Medulla oblongata (tissue), 1 donor: ENCODE data around the gene SLC9B1.
"Not testable (repeated sequence)": the region's sequence is repeated elsewhere in the genome, so short reads cannot be mapped to it uniquely, and the experiment has no call there.

ENCODE experiments used
- DNase-seq: peaks from one replicate; pipeline ENCODE4 v3.0.0-alpha.2; 2015; ENCODE audit errors: extremely low spot score

Gene SLC9B1

GRCh38 chr4:103011378-103012025 is 8.0 kb downstream of the SLC9B1 start:
- DNase-seq, result no peak

DNA sequence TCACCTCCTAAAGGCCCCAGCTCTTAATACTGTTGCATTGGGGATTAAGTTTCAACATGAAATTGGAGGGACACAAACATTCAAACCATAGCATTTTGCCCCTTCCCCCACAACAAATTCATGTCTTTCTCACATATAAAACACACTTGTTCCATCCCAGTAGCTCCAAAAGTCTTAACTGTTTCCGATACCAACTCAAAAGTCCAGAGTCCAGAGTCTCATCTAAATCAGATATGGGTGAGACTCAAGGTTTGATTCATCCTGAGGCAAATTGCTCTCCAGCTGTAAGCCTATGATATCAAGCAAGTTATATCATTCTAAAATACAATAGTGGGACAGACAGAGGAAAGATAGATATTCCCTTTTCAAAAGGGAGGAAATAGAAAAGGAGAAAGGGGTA is 8.7 kb downstream of the SLC9B1 start:
- DNase-seq, result no peak

- peak; percentile 90 for DNase-seq
These were observed 10.4 kb downstream of the SLC9B1 start for GRCh38 chr4:103008875-103009729.

DNA sequence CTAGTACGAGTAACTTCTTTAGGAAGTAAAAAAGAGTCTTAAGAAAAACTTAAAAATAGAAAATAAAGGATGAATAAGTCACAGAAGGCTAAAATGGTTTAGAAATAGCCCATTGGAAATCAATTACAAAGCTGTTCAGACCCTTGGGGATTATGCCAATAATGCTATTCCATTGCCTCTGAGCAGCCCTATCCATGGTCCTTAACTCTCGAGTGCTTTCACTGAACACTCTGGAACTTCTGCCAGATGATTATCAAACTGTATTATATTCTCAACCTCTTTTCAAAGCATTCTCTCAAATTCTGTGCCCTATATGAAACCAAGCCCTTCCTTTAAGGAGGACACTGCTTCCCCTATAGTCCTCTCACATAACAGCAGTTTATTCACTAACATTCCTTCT is 17.0 kb downstream of the SLC9B1 start:
- no peak for DNase-seq

DNA sequence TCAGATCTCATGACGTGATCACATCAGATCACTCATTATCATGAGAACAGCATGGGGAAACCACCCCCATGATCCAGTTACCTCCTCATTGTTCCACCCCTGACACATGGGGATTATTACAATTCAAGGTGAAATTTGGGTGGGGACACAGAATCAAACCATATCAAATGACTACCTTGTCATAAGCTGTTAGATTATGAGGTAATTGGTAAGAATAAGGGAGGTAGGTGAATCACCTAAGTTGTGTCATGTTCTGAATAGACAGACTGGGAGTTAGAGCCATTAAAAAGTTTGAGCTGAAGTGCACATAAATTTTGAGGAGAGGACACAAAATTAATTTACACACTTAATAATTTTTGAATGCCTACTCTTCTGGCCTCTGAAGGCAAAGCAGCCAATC is 24.7 kb downstream of the SLC9B1 start:
- DNase-seq, result no peak

GRCh38 chr4:102993985-102994384 is 25.5 kb downstream of the SLC9B1 start:
- not testable (repeated sequence) for DNase-seq

DNA sequence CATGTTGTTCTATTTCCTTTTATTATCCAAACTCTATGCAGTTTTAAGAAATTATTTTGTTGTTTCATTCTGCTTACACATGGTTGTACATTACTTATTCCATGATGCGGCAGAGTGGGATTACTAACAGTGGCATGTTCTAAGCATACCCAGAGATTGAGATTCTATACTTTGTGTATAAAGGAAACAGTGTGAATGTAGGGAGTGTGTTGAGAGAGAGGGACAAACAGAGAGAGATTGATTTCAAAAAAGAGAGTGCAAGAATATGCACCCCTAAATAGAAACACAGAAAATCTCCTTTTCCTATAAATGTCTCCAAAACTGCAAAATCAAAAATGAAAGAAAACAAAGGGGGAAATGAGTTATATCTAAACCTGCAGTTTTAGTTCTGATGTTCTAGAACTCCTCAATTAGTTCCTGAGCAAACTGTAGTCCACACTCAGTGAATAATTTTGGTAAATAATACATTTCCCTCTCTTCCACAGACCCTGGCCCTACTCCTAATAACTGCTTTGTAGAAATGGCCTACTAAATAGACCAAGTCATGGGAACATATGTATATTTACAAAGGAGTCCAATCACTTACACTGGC is 31.0 kb downstream of the SLC9B1 start:
- DNase-seq, result no peak

- no peak for DNase-seq
These were observed 38.5 kb downstream of the SLC9B1 start for GRCh38 chr4:102981005-102981404.

DNA sequence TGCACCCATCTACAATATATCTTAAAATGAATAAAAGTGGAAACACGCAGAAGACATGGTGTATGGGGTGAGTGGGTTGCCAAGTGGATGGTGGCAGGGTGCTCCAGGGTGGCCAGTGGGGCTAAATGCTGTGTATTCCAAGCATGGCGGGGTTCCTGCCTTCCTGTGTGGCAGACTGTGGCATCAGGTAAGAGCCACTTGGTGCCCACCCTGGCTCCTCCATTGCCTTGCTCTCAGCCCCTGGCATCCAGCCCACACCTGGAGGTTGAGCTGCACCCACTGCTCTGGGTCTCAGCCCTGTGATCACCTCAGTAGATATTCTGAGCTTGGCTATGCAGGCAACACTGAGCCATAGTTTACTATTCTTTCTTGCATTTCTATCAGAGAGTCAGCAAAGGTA is 57.7 kb downstream of the SLC9B1 start:
- DNase-seq, result not testable (repeated sequence)

DNA sequence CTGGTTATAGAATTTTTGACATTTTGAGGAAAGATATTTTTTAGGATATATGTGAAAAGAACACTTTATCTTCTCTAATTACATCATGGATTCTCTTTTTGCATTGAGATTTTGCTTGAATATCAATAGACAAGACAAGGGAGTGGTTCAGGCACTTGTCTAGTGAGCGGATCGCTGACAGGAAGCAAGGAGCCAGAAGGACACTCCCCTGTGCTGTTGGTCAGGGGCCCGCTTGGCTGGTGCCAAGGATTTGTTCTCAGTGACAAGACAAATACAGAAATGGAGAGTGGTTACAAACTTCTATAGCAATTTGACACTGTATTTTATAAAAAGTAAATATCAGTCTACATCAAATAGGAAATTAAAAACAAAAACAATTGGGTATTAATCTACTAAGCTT is 60.0 kb downstream of the SLC9B1 start:
- DNase-seq, result no peak

DNA sequence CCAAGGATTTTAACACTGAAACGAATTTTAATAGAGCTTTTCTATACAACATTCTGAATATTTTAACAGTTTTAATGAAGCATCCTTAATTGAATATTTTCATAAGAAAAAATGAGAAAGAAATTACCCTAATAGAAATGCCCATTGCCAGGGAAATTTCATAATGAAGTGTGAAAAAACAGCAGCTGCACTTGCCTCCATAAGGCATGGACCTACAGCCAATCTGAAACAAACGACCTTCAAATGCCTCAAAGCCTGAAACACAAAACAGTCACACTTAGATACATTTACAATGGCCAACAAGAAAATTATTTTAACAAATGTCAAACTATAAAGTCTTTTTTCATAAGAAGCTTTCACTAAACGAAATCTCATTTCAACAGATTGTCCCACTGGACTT is 74.4 kb downstream of the SLC9B1 start:
- no peak for DNase-seq

DNA sequence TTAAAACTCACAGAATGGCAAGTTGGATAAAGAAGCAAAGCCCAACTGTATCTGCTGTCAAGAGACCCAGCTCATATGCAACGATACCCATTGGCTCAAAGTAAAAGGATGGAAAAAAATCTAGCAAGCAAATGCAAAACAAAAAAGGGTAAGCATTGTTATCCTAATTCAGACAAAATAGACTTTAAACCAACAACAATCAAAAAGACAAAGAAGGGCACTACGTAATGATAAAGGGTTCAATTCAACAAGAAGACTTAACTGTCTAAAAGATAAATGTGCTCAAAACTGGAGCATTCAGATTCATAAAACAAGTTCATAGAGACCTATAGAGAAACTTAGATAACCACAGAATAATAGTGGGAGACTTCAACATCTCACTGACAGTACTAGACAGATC is 81.4 kb downstream of the SLC9B1 start:
- DNase-seq, result not testable (repeated sequence)

DNA sequence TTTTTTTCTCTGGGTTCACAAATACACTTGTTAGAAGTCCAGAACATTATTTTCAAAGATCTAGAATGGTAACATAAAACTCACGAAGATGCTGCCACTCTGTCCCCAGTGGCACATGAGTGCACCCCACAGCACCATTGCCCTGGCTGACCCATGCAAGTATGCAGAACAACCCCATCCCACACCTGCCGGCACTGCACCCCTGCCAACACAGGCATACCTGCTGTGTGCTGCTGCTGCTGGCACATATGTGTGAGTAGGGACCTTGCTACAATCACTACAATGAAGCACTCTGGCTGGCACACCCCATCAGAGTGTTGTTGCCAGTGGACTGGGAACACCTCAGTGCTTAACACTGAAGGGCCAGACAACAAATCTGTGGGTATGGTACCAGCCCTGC is 83.8 kb downstream of the SLC9B1 start:
- DNase-seq, result no peak

DNA sequence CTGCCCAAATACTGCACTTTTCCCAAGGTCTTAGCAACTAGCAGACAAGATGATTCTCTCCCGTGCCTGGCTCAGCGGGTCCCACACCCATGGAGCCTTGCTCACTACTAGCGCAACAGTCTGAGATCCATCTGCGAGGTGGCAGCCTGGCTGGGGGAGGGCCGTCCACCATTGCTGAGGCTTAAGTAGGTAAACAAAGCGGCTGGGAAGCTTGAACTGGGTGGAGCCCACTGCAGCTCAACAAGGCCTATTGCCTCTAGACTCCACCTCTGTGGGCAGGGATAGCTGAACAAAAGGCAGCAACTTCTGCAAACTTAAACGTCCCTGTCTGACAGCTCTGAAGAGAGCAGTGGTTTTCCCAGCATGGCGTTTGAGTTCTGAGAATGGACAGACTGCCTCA is 99.8 kb downstream of the SLC9B1 start:
- DNase-seq, result not testable (repeated sequence)

GRCh38 chr4:102918859-102919258 is 100.6 kb downstream of the SLC9B1 start:
- DNase-seq, result no peak

DNA sequence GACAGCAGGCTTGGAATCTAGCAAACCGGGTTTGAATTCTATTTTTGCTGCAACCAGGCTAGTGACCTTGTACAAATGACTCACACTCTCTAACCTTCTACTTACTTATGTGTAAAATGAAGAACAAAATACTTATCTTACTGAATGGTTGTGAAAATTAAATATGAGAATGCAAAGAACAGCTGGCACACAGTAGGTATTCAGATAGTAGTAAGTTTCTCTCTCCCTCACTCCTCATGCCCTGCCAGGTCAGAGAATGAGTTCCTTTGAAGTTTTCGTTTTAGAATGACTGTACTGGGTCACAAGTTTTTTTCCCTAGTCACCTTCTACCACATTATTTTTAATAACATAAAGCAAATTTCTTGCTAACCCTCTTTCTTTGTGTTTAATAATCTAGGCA is 117.7 kb downstream of the SLC9B1 start:
- DNase-seq, result no peak

GRCh38 chr4:102897610-102898009 is 121.9 kb downstream of the SLC9B1 start:
- DNase-seq, result not testable (repeated sequence)

GRCh38 chr4:102896547-102896946 is 123.0 kb downstream of the SLC9B1 start:
- DNase-seq, result not testable (repeated sequence)

GRCh38 chr4:102889866-102890265 is 129.6 kb downstream of the SLC9B1 start:
- DNase-seq, result not testable (repeated sequence)

GRCh38 chr4:102888570-102888969 is 130.9 kb downstream of the SLC9B1 start:
- not testable (repeated sequence) for DNase-seq

GRCh38 chr4:102883278-102883677 is 136.2 kb downstream of the SLC9B1 start:
- no peak for DNase-seq

DNA sequence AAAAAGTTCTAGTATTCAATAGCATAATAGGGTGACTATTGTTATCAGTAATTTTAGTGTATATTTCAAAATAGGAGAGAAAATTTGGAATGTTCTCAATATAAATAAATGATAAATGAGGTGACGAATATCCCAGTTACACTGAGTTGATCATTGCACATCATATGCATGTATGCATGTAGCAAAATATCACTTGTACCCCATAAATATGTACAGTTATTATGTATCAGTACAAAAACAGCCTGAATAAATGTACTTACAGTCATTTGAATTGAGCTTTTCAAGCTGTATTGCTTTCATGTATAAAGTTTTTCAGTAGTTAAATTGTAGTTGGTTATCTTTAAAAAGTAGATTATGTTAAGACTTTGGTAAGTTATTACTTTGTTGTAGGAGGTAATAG is 138.2 kb downstream of the SLC9B1 start:
- DNase-seq, result no peak

DNA sequence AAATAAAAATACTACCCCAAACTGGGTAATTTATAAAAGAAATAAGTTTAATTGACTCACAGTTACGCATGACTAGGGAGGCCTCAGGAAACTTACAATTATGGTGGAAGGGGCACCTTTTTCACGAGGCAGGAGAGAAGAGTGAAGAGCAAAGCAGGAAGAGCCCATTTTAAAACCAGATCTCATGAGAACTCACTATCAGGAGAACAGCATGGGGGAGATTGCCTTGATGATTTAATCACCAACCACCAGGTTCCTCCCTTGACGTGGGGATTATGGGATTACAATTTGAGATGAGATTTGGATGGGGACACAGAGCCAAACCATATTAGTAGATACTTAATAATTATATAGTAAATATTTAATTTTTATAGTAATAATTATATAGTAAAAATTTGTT is 140.6 kb downstream of the SLC9B1 start:
- no peak for DNase-seq
